Activated CD4-positive, alpha-beta T cell treated with anti-CD3 and anti-CD28 coated beads for 4 hours (primary cell): Measurements from ENCODE around the gene TMEM213.
"Not testable (repeated sequence)": the region's sequence is repeated elsewhere in the genome, so short reads cannot be mapped to it uniquely, and the experiment has no call there.

ENCODE experiments used
- DNase-seq, 2 donors: peaks; one replicate each; pipeline ENCODE4 v3.0.0-alpha.2; 2020

TMEM213 gene

DNA sequence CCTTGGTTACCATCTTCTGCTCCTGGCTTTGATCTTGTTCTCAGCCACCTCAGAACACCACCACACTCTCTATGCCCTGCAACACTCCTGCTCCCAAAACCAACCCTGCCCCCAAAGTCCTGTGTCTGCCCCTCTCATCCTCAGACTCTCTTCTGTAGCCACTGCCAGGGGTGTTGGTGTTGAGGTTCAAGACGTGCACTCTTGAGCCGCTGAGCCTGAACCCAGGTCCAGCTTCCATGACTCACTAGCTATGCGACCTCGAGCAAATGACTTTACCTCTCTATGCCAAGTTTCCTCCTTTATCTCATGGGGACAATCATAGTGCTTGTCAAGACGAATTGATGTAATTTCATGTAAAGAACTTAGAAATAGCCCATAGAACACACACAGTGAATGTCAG, 1.0 kb downstream of the TMEM213 start:
- no peak for DNase-seq

DNA sequence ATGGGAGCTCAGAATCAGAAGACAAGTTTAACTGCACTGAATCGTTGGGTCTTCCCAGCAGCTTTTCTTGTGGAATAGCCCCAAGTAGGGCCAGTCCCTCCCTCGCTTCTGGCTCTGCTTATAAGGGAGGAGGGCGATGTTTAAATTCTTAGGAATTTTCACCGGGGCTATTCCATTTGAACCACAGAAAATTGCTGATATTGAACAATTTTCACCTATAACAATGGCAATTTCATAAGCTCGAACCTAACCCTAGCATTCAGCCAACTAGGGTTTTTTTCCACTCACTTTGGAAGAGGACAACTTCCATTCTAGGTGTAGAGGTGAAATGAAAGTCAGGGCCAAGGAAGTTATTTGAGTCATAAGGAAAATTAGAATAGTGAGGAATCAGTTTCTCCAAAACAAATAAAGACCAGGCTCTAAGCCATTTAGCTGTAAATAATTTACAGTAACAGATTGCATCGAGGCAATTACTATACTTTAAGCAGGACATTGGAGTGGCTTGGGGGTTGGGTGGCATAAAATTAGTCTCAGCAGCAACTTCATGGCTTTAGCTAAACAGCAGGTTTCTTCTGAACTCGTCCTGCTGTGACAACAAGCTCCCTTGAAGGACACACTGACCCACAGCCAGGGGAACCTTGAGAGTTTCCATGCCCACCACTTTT, 1.7 kb downstream of the TMEM213 start:
- DNase-seq: no peak

DNA sequence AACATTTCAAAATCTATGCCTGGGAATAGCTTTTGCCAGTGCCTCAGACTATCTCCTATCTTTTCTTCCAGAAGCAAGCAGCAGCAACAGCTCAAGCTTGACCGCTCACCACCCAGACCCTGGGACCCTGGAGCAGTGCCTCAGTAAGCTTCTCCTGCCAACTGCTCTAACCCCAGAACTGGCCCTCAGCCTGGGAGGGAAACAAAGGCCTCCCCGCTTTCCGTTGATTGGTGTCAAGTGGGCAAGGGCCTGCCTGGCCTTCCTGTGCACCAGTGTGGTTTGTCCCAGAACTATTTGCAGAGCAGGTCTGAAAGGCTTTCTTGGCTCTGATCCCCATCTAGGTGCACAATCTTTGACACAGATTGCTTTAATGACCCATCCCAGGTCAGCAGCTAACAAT, 3.5 kb downstream of the TMEM213 start:
- DNase-seq: no peak

DNA sequence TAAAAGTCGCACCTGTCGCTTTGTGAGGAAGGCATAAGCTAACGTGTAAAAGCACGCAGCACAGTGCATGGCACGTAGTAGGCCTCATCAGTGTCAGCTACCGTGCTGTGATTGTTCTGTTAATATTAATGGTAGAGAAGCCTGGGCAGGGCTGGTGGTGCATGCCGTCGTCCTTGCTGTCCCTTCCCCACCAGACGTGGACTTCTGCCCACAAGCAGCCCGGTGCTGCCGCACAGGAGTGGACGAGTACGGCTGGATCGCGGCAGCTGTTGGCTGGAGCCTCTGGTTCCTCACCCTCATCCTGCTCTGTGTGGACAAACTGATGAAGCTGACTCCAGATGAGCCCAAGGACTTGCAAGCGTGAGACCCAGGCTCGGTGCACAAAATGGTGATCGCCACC, 4.9 kb downstream of the TMEM213 start:
- DNase-seq: no peak

DNA sequence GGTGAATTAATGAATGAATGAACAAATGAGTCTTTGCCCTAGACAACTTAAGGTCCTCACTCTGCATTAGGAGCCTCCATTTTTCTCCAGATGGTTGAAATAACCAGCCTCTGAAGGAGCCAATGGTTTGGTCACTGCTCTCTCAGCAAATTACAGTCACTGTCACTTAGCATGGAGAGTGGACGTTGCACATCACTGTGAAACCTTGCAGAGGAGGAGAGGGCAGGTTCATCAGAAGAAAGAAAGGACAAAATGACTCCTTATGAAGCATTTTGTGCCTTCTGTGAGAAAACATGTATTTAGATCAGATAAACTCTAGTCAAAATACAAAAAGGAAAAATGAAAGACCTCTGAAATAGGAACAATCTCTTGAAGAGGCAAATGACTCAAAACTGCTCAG, 6.8 kb downstream of the TMEM213 start:
- no peak for DNase-seq

DNA sequence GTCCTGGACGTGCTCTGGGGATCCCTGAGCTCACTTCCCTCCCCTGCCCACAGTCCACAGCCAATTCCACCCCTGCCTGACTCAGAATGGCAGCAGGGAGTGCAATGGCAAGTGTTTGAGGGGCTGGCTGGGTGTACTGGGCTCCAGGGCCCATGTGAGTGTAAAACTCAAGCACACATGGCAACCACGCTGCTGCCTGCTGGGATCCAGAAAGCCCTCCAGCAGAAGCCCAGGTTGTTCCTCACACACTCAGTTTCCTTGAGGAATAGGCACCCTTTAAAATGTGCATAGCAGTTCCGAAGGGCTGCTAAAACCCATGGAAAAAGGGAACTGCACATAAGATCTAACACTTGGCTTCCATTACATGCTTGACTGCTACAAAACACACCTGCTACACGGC, 11.6 kb downstream of the TMEM213 start:
- DNase-seq: no peak

DNA sequence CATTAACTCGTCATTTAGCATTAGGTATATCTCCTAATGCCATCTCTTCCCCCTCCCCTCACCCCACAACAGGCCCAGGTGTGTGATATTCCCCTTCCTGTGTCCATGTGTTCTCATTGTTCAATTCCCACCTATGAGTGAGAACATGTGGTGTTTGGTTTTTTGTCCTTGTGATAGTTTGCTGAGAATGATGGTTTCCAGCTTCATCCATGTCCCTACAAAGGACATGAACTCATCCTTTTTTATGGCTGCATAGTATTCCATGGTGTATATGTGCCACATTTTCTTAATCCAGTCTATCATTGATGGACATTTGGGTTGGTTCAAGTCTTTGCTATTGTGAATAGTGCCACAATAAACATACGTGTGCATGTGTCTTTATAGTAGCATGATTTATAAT, 13.5 kb downstream of the TMEM213 start:
- not testable (repeated sequence) for DNase-seq

DNA sequence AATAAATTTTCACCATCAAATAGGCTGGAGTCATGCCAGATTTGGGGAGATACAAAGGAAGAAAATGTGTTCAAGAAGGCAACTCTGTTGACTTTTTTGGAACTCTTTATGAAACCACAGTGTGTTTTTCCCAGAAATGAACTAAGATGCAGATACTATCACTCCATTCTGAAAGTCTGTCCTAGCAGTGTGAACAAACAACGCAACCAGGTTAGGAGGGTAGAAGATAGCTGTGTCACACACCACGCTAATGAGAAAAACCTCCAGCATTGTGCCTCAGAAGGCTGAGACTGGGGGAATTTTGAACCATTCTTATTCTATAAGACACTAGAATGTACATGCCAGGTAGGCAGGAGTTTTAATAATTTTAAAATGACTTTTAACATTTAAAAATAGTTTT, 16.2 kb downstream of the TMEM213 start:
- no peak for DNase-seq

DNA sequence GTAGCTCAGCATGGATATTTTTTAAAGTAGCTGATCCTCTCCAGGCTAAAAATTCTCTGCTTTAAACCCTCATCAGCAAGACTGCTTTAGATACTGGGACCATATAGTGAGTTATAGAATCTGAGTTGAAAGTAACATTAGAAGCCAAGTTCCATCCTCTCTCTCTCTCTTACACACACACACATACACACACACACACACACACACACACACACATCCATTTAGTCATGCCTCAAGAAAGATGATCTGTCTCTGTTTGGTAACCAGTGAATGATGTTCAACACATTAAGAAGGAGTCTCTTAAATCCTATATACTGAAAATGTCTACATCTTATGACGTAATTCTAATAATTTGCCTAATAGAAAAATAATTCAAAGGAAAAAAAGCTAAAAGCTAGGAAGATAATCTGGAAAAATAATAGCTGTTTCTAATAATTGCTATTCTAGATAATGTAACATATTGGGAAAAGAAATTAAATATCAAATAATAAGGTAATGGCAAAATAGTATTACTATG, 17.1 kb downstream of the TMEM213 start:
- DNase-seq: no peak

DNA sequence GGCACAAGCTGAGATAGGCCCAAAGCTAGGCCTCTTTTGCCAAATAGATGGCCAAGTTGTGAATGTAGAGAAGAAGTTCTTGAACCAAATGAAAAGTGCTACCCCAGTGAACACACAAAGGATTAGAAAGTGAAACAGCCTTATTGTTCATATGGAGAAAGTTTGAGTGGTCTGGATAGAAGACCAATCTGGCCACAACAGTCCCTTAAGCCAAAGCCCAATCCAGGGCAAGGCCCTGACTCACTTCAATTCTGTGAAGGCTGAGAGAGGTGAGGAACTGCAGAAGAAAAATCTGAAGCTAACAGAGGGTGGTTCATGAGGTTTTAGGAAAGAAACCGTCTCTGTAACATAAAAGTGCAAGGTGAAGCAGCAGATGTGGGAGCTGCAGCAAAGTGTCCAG, 18.9 kb downstream of the TMEM213 start:
- no peak for DNase-seq

DNA sequence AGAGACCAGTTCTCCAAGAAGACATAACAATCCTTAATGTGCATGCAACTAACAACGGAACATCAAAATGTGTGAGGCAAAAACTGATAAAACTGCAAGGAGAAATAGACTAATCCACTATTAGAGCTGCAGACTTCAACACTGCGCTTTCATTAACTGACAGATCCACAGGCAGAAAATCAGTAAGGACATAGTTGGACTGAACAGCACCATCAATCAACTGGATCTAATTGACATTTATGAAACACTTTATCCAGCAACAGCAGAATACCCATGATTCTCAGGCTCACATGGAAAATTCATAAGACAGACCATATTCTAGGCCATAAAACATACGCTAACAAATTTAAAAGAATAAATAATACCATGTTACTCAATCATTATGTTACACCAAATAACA, 21.8 kb downstream of the TMEM213 start:
- no peak for DNase-seq

DNA sequence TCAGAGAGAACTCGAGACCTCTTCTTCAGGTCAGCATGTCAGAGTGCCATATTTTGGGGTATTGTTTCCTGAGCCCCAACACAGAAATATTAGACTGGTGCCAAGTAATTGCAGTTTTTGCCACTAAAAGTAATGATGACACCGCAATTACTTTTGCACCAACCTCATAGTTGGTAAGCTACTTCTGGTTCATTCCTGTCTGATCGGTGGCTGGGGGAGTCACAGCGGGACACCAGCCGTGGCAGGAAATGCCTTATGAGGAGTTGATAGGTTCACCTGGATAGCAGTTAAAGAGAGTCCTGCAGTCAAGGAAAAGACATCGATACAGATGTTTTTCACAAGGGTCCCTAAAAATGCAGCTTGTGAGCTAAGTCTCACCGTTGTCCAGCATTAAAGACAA, 24.1 kb downstream of the TMEM213 start:
- no peak for DNase-seq

DNA sequence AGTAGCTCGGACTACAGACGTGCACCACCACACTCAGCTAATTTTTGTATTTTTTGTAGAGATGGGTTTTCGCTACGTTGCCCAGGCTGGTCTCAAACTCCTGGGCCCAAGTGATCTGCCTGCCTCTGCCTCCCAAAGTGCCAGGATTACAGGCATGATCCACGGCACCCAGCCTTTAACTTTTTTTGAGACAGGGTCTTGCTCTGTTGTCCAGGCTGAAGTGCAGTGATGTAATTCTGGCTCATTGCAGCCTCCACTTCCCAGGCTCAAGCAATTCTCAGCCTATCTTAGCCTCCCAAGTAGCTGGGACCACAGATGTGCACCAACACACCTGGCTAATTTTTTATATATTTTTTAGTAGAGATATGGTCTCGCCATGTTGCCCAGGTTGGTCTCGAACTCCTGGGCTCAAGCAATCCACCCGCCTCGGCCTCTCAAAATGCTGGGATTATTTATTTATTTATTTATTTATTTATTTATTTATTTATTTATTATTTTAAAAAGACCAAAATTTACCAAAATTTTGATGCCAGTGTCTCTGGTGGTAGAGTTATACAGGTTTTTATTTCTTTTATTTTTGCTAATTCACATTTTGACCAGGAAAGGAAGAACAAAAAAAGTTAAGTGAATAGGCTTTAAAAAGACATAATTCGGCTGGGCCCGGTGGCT, 25.2 kb downstream of the TMEM213 start:
- DNase-seq: no peak

DNA sequence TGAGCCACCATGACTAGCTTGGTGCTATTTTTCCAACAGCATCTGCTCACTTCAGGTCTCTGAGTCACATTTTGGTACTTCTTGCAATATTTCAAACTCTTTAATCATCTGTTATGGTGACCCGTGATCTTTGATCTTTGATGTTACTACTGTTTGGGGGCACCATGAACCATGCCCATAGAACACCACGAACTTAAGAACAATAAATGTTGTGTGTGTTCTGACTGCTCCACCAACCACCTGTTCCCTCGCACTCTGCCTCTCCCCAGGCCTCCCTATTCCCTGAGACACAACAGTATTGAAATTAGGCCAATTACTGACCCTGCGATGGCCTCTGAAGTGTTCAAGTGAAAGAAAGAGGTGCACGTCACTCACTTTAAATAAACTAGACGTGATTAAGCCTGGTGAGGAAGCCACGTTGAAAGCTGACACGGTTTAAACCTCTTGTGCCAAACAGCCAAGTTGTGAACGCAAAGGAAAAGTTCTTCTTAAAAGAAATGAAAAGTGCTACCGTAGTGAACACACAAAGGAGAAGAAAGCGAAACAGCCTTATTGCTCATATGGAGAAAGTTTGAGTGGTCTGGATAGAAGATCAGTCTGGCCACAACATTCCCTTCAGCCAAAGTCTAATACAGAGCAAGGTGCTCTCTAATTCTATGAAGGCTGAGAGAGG, 27.4 kb downstream of the TMEM213 start:
- no peak for DNase-seq

DNA sequence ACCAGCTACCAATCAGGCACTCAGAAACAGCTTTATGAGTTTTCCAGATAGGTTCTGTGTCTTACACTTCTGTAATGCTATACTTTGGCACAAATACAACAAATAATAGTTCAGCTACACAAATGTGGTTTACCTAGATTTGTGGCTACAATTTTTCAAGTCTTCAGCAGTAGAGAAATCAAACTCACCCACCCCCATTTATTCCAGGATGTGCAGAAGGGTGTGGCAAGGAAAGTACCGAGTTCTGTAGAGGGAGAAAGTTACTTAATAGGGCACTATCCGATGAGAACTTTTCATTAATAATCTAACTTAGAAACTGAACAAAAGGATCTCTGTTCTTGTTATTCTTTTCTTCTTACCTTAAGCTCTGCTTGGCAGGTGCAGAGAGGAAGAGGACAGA, 30.5 kb downstream of the TMEM213 start:
- DNase-seq: no peak

DNA sequence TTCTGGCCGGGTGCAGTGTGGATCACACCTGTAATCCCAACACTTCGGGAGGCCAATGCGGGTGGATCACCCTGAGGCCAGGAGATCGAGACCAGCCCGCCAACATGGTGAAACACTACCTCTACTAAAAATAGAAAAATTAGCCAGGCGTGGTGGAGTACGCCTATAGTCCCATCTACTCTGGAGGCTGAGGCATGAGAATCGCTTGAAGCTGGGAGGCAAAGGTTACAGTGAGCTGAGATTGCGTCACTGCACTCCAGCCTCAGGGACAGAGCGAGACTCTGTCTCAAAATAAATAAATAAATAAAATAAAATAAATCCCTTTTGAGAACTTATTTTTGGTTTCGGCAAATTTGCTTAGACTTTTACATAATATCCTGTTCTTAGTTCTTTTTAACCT, 31.5 kb downstream of the TMEM213 start:
- no peak for DNase-seq

DNA sequence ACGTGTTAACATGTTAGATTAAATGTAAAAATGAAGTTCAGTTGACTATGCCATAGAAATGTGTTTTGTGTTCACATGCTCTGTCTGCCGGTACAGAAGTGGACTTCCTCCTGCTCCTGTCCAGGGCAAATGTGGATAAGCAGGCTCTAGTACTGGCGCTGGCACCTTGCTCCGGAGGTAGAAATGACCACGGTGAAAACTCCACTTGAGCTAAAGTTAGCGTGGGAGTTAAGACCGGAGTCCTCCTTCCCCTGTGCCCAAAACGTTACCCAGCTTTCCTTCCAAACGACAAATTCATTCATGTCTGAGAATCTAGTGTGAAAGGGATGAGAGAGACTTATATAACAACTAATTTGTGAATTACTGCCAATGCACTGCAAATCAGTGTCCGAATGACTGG, 35.2 kb downstream of the TMEM213 start:
- DNase-seq: no peak

DNA sequence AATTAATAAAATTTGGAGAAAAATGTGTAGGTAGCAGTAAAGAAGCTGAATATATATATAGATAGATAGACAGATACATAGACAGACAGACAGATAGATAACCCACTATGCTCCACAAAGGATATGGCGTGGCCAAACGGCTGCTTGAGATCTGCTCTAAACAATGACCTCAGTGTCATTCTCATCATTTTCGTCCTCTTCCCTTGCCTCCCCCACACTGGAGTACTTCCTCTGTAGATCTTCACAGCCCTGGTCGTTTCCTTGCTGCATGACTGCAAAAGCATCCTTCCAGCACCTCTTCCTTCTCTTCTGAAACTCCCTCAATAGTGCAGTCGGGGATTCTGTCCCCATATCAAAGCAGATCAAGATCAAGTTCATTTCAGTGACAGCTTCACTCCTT, 35.8 kb downstream of the TMEM213 start:
- no peak for DNase-seq

DNA sequence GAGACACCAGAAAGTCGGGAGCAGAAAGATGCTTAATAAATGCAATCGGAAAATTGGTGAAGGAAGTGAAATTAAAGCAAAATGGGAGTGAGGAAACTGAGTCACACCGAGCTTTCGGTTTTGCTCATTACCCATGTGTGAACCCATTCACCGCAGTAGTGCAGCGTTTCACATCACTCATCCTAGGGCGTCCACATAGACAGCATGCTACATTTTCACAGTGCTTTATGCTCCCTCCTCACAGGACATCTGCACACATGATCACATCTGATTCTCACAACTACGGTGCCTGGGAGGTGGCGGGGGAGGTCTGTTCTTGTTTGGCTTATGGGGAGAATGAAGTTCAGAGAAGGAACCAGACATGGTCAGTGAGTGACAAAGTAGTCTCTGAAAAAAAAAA, 36.8 kb downstream of the TMEM213 start:
- DNase-seq: no peak

DNA sequence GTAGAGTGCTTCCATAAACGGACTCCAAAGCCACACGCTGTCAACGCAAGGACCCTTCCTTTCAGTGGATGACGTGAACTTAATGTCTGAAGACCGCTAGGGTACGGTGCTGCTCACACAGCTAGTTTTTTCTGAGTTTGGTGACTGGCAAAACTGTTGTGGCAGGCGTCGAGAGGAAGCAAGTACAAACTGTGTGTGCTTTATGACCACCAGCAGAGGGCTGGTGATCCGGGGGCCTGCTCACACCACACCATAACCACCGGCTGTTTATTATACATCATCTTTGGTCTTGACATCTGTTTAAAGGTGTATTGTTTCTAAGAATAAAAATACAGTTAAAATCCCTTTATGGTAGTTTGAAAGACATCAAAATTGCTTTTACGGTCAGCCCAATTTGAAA, 37.3 kb downstream of the TMEM213 start:
- no peak for DNase-seq

DNA sequence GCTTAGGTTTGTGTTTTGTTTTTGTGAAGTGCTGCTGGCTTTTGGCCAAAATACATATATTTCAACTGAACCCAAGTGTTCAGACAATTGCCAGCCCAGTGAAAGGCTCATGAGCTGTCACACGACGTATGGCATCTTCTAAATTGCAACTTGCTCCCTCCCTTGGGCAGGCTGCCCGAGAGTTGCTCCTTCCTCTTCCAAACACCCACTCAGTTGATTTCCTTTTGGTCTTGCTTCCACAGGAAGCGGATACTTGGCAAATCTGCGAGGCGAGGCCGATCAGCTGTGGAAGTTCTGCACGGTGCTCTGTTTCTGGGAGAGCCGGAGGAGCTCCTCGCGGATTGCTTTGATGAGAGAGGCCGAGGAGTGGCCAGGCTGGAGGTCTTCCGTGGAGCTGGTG, 39.8 kb downstream of the TMEM213 start:
- DNase-seq: no peak

DNA sequence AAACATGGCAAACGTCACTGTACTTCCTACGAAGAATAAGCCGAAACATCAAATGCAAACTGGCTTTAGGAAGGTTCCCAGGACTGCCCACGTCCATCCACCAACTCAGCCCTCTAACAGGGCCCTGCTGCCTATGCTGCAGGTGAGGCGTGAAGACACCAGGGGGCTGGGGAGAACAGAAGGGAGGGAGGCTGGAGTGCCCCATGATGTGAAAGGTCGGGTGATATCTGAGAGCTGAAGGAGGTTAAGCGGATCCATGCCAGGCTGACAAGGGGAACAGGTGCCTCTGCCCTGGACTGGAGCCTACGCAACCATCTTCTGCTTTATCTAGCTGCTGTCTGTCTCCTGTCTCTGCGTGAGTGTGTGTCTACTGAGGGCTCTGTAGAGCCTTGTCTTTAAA, 40.4 kb downstream of the TMEM213 start:
- no peak for DNase-seq

DNA sequence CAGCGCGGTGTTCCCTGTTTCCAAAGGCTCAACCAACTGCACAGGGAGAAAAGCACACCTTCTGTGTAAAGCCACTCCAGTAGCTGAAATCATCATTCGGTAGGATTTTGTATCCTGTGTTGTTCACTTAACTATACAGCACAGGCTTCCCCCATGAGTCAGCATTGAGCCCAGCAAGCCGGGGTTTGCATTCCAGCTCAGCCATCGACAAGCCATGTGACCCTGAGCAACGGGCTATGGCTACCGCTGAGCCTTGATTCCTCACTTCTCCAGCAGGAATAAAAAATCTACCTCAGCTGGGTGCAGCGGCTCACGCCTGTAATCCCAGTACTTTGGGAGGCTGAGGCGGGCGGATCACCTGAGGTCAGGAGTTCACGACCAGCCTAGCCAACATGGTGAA, 44.3 kb downstream of the TMEM213 start:
- DNase-seq: no peak
